ENCODE measurements around the gene TMCC1. TPM values are rescaled to one million over a fixed set of nuclear protein-coding genes. Genes with fewer than 3 reads are reported as not detected.

Gene TMCC1
- total and polyA plus RNA-seq, 2 donors (not counting 1 experiment from before 2014, with no cell fraction given): 8.5 to 32.2 TPM

DNA sequence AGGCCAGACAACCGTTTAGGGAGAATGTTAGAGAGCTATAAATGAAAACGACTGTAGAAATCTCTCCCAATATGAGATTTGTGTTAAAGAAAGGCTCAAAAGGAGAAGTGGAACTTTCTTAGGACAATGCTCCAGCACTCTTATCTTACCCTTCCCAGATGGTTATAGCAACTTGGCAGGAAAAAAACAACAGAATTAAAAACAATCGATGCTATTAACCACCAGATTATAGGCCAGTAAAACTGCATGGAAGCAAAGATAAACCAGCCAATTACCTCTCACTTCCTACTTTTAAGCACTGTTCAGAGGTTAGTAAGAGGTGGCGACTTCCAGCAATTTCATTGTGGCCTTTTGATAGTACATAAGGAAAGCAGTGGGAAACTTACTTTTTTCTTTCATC lies 72.9 kb downstream of the TMCC1 start:
- Histone ChIP-seq H3K4me1 (ENCODE audit: control insufficient read depth in 2 of 2, insufficient read depth in 2 of 2, low read length in 2 of 2) (peaks cover 0 to 5% of the 10 kb centered on the region in 2 donors), H3K27me3 (replicated peaks in 1 of 4; ENCODE audit: control extremely low read depth in 1 of 4, control insufficient read depth in 3 of 4, insufficient read depth in 4 of 4, low read length in 3 of 4) (no peaks in the 10 kb centered on the region), H4K20me1 (ENCODE audit: control insufficient read depth, insufficient read depth, low read length, poor library complexity, severe bottlenecking) (no peaks in the 10 kb centered on the region), H3K9me3 (ENCODE audit: control extremely low read depth in 1 of 3, control insufficient read depth in 2 of 3, insufficient read depth in 1 of 3, low read length in 2 of 3) (no peaks in the 10 kb centered on the region), H3K4me2 (replicated peaks; ENCODE audit: low read depth, low read length, poor library complexity, severe bottlenecking) (no peak overlapping the region), H2AFZ (ENCODE audit: insufficient read depth, low read depth, low read length, poor library complexity, severe bottlenecking) (no peak overlapping the region), H3K79me2 (ENCODE audit: control insufficient read depth, insufficient read depth, low read length) (peaks cover 19% of the 10 kb centered on the region), H3K4me3 (ENCODE audit: control extremely low read depth in 1 of 5, extremely low read depth in 1 of 5, insufficient read depth in 1 of 5, low read depth in 2 of 5, low read length in 4 of 5) (no peak overlapping the region), H3K9ac (ENCODE audit: low read length) (no peak overlapping the region), H3K27ac (ENCODE audit: low read length in 2 of 2) (no peak overlapping the region), H3K36me3 (replicated peaks in 1 of 2; ENCODE audit: control extremely low read depth in 1 of 2, control insufficient read depth in 1 of 2, extremely low read depth in 1 of 2, insufficient read depth in 2 of 2, low read length in 1 of 2) (peaks cover 0 to 2% of the 10 kb centered on the region in 2 experiments)
- Mint-ChIP-seq H3K4me3 (no peak overlapping the region), H3K27me3 (no peaks in the 10 kb centered on the region), H3K27ac (no peak overlapping the region), H3K9me3 (ENCODE audit: insufficient read depth) (peaks cover 2% of the 10 kb centered on the region), H3K4me1 (peaks cover 18% of the 10 kb centered on the region)
- ATAC-seq (ENCODE audit: low read depth) (no peak), DNase-seq (no peak)
- POLR2A ChIA-PET: no interaction called here
- CTCF ChIA-PET: interaction anchor here (1.0 to 1.7 kb wide), 2 partner anchors 193 to 330 kb away, joined by 3 to 5 read pairs; no protein-coding TSS in a partner anchor
- WGBS (ENCODE audit: insufficient coverage): no CpG with 5 or more reads among the region's 4 CpGs
- intact Hi-C loops (cut with micrococcal nuclease): no loop called here
- TF ChIP-seq, protein P1, sequence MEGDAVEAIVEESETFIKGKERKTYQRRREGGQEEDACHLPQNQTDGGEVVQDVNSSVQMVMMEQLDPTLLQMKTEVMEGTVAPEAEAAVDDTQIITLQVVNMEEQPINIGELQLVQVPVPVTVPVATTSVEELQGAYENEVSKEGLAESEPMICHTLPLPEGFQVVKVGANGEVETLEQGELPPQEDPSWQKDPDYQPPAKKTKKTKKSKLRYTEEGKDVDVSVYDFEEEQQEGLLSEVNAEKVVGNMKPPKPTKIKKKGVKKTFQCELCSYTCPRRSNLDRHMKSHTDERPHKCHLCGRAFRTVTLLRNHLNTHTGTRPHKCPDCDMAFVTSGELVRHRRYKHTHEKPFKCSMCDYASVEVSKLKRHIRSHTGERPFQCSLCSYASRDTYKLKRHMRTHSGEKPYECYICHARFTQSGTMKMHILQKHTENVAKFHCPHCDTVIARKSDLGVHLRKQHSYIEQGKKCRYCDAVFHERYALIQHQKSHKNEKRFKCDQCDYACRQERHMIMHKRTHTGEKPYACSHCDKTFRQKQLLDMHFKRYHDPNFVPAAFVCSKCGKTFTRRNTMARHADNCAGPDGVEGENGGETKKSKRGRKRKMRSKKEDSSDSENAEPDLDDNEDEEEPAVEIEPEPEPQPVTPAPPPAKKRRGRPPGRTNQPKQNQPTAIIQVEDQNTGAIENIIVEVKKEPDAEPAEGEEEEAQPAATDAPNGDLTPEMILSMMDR (IDR thresholded peaks at IDR 0.05): no peak
- no peak for TF ChIP-seq EZH2 (IDR thresholded peaks at IDR 0.05; ENCODE audit: borderline replicate concordance, insufficient read depth, low read depth, low read length, poor library complexity, severe bottlenecking)

- Histone ChIP-seq H3K4me3 (ENCODE audit: control extremely low read depth in 1 of 5, extremely low read depth in 1 of 5, insufficient read depth in 1 of 5, low read depth in 2 of 5, low read length in 4 of 5) (no peak overlapping the region), H2AFZ (ENCODE audit: insufficient read depth, low read depth, low read length, poor library complexity, severe bottlenecking) (no peak overlapping the region), H3K9ac (ENCODE audit: low read length) (no peak overlapping the region), H3K27me3 (replicated peaks in 1 of 4; ENCODE audit: control extremely low read depth in 1 of 4, control insufficient read depth in 3 of 4, insufficient read depth in 4 of 4, low read length in 3 of 4) (no peaks in the 10 kb centered on the region), H3K4me1 (ENCODE audit: control insufficient read depth in 2 of 2, insufficient read depth in 2 of 2, low read length in 2 of 2) (no peaks in the 10 kb centered on the region), H3K4me2 (replicated peaks; ENCODE audit: low read depth, low read length, poor library complexity, severe bottlenecking) (no peak overlapping the region), H3K36me3 (replicated peaks in 1 of 2; ENCODE audit: control extremely low read depth in 1 of 2, control insufficient read depth in 1 of 2, extremely low read depth in 1 of 2, insufficient read depth in 2 of 2, low read length in 1 of 2) (no peaks in the 10 kb centered on the region), H4K20me1 (ENCODE audit: control insufficient read depth, insufficient read depth, low read length, poor library complexity, severe bottlenecking) (no peaks in the 10 kb centered on the region), H3K9me3 (ENCODE audit: control extremely low read depth in 1 of 3, control insufficient read depth in 2 of 3, insufficient read depth in 1 of 3, low read length in 2 of 3) (peaks cover 0 to 2% (median 0%) of the 10 kb centered on the region in 3 donors), H3K79me2 (ENCODE audit: control insufficient read depth, insufficient read depth, low read length) (peaks cover 31% of the 10 kb centered on the region), H3K27ac (ENCODE audit: low read length in 2 of 2) (no peak overlapping the region)
- TF ChIP-seq EZH2 (IDR thresholded peaks at IDR 0.05; ENCODE audit: borderline replicate concordance, insufficient read depth, low read depth, low read length, poor library complexity, severe bottlenecking): no peak
- TF ChIP-seq, protein P1 (IDR thresholded peaks at IDR 0.05): no peak
- H3K27ac Mint-ChIP-seq: no peak overlapping the region
- intact Hi-C loops (cut with micrococcal nuclease): no loop called here
- no peak for DNase-seq
- WGBS (ENCODE audit: insufficient coverage): 100% methylated on average over 1 of the region's 3 CpGs
- no peak for ATAC-seq (ENCODE audit: low read depth)
- H3K4me1 Mint-ChIP-seq: peaks cover 3% of the 10 kb centered on the region
- H3K9me3 Mint-ChIP-seq (ENCODE audit: insufficient read depth): peaks cover 10% of the 10 kb centered on the region
- ChIA-PET POLR2A (no interaction called here), CTCF (interaction anchor here (0.5 to 1.3 kb wide), 3 partner anchors 13 to 1226 kb away, joined by 3 to 6 read pairs (median 3); no protein-coding TSS in a partner anchor)
- no peaks in the 10 kb centered on the region for H3K27me3 Mint-ChIP-seq
- H3K4me3 Mint-ChIP-seq: no peak overlapping the region
Measured at GRCh38 chr3:129812589-129812988, 80.9 kb downstream of the TMCC1 start.

All from B cell (primary cell).